HCT116 (cell line): ENCODE measurements around the gene KLK15. TPM values are rescaled to one million over a fixed set of nuclear protein-coding genes. Genes with fewer than 3 reads are reported as not detected.

Experiments used
- ATF3 ChIP-seq: IDR thresholded peaks from 2 replicates; pipeline ENCODE4 v1.6.1; 2012
- EGR1 ChIP-seq: IDR thresholded peaks from 2 replicates; pipeline ENCODE4 v1.6.1; 2012; ENCODE audit warnings: low read depth
- ELF1 ChIP-seq: IDR thresholded peaks from 2 replicates; pipeline ENCODE4 v1.6.1; 2012; ENCODE audit warnings: low read depth, borderline replicate concordance
- SRF ChIP-seq: IDR thresholded peaks from 2 replicates; pipeline ENCODE4 v1.6.1; 2012; ENCODE audit warnings: low read depth
- TCF7L2 ChIP-seq: IDR thresholded peaks from 2 replicates; pipeline ENCODE4 v1.7.0; 2011; ENCODE audit warnings: borderline replicate concordance, inconsistent platforms; ENCODE audit not compliant: insufficient read depth, insufficient read length; ENCODE audit errors: extremely low read depth
- ZBTB33 ChIP-seq: IDR thresholded peaks from 2 replicates; pipeline ENCODE4 v1.6.1; 2011; ENCODE audit warnings: mild to moderate bottlenecking, low read length, moderate library complexity; ENCODE audit not compliant: insufficient replicate concordance; ENCODE audit errors: extremely low read depth
- ZFX ChIP-seq: fragments of 450-650 bp; IDR thresholded peaks from 2 replicates; pipeline ENCODE4 v1.6.1; 2017
- total RNA-seq: library from RNA; stranded (reverse); gene quantifications from one replicate; pipeline ENCODE4 v1.2.1, GENCODE V29; 2021; ENCODE audit not compliant: unreplicated experiment
- TF ChIP-seq, protein P1 (sequence below): IDR thresholded peaks from 2 replicates; pipeline ENCODE4 v1.6.1; 2012
- TF ChIP-seq, protein P2 (sequence below), 3 experiments: fragments of 200-600 bp in 1 of 3; sonication (generic) in 1 of 3; IDR thresholded peaks in 2 of 3; conservative IDR thresholded peaks in 1 of 3; 2 replicates each; pipeline ENCODE4 v1.5.1; 2012 to 2017; ENCODE audit warnings: low read depth in 2 of 3, low read length in 2 of 3, antibody characterized with exemption in 1 of 3, borderline replicate concordance in 1 of 3, control low read depth in 1 of 3, mild to moderate bottlenecking in 1 of 3, mixed read lengths in 1 of 3, mixed run types in 1 of 3, moderate library complexity in 1 of 3; ENCODE audit not compliant: insufficient read depth in 1 of 3

The KLK15 gene
- total RNA-seq, 1 experiment from 2014 or later, result not detected

DNA sequence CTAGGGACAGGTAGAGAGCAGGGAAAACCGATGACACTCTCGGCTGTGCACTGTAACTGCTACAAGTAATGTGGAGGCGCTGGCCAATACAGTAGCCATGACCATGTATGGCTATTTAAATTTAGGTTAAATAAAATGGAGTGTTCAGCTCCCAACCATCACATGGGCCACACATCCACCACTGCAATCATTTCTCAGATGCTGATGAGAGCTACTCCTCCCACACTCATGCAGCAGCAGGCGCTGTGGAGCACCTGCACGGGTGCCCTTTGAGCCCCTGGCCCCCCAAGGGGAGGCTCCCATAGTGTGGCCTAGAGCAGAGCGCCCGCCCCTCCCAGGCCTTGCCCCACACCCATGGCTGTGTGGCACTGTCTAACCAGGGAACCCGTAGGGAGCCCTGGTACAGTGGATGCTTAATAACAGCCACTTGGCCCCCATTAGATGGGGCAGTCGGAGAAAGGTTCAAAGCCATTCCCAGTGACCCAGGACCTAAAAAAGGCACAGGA, 37.2 kb downstream of the KLK15 start (continued):
- TF ChIP-seq, protein P1, sequence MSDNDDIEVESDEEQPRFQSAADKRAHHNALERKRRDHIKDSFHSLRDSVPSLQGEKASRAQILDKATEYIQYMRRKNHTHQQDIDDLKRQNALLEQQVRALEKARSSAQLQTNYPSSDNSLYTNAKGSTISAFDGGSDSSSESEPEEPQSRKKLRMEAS, result 0 out of 2 replicates have a peak, but pooled peaks have one; percentile 34
- TF ChIP-seq, protein P2, sequence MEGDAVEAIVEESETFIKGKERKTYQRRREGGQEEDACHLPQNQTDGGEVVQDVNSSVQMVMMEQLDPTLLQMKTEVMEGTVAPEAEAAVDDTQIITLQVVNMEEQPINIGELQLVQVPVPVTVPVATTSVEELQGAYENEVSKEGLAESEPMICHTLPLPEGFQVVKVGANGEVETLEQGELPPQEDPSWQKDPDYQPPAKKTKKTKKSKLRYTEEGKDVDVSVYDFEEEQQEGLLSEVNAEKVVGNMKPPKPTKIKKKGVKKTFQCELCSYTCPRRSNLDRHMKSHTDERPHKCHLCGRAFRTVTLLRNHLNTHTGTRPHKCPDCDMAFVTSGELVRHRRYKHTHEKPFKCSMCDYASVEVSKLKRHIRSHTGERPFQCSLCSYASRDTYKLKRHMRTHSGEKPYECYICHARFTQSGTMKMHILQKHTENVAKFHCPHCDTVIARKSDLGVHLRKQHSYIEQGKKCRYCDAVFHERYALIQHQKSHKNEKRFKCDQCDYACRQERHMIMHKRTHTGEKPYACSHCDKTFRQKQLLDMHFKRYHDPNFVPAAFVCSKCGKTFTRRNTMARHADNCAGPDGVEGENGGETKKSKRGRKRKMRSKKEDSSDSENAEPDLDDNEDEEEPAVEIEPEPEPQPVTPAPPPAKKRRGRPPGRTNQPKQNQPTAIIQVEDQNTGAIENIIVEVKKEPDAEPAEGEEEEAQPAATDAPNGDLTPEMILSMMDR (IDR thresholded peaks at IDR 0.05 in 2 of 3, conservative IDR thresholded peaks at IDR 0.05 in 1 of 3; ENCODE audit: borderline replicate concordance in 1 of 3, insufficient read depth in 1 of 3, low read depth in 2 of 3, low read length in 2 of 3), result peak in 2 of 3 experiments; percentile 40 to 44; a peak in 3 of 6 replicates
- TF ChIP-seq ELF1 (no peak), TCF7L2 (no peak), ATF3 (no peak; the same call in 1 of the 2 replicates), SRF (peak; percentile 63; the same call in 1 of the 2 replicates), EGR1 (no peak), ZBTB33 (no peak), ZFX (no peak)
